HG02981 (cell line): ENCODE data around the gene TBC1D7.
A peak's percentile ranks its signal among the peaks of the same experiment; 100 is the strongest.

ENCODE experiments used
- ATAC-seq: cut with Tn5 transposase; IDR thresholded peaks from one replicate; pipeline ENCODE4 v1.9.1; 2021; ENCODE audit warnings: mild to moderate bottlenecking, moderate library complexity; ENCODE audit not compliant: unreplicated experiment

The TBC1D7 gene

DNA sequence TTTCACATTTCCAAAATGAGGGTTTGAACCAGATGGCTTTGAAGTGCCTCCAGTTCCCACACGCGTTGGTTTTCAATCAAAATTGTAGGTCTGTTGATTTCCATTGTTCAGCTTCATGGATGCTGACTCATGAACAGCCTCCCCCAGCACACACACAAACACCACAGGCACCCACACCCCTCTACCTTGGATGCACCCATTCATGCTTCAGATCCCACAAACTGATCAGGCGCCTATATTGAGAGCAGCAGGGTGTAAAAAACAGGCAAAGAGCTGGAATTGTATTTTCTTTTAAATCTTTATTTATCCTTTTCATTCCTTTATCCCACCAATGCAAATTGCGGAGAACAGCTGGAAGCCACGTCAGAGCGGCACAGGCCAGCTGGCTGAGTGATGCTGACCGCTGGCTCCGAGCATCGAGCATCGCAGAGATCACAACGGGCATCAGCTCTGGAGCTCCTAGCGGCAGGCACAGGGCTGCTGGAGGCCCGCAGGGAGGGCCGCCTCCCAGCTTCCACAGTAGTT is 29.3 kb upstream of the TBC1D7 start:
- no peak for ATAC-seq

GRCh38 chr6:13355999-13356785 is 27.9 kb upstream of the TBC1D7 start:
- ATAC-seq: peak; percentile 92

GRCh38 chr6:13355043-13355945 is 27.0 kb upstream of the TBC1D7 start:
- ATAC-seq: peak; percentile 39

DNA sequence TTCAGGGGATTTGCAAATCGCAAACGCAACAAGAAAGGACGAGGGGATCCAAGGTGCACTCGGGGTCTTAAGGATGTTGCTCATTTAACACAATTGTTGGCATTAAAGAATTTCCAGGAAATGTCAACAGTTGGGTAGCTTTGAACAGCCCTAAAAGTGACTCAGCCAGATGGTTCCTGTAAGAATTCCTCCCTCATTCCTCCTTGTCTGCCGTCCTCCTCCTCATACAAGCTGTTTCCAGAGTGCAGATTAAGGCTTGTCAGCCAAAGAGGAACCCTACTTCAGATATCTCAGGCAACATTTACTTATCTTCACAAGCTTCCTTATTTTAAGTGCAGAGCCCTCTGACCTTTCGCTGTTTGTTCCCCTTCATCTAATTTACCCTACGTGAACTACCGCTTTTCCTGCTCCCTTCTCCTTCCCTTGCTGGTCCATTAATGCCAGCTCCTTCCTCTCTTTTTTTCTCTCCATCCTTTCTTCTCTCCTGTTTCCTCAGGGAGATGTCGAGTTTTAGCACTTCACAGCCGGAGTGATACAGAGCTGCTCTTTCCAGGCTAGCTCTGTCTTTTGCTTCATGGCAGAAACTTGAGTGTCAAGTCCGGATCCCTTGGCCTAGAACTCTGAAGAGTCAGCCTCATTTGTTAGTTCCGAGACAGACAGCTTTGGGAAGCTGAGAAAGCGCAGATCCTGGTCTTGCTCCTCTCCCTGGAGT is 26.1 kb upstream of the TBC1D7 start:
- no peak for ATAC-seq

- ATAC-seq: no peak
These were observed 23.8 kb upstream of the TBC1D7 start for GRCh38 chr6:13352165-13352564.

DNA sequence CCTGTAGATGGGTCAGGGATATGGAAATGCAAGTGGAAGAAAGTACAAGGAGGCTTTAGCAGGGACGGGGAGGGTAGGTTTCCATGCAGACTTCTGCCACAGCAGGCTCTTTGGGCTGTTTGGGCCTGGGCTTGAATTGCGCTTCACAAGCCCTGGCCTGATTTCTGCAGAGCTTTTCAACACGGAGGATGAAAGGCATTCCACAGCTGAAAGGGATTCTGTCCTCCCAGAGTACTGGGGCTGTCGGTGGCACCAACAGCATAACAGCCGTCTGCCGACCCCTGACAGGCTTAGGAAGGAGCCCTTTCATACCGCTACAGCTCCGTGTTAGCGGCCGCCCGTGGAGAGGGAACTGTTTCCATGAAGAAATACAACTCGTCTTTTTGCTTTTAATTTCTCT is 22.9 kb upstream of the TBC1D7 start:
- ATAC-seq: no peak

- no peak for ATAC-seq
These were observed 21.6 kb upstream of the TBC1D7 start for GRCh38 chr6:13349811-13350506.

GRCh38 chr6:13348334-13349113 is 20.2 kb upstream of the TBC1D7 start:
- ATAC-seq: no peak

- ATAC-seq: no peak
These were observed 17.9 kb upstream of the TBC1D7 start for GRCh38 chr6:13346245-13346644.

- ATAC-seq: no peak
These were observed 14.2 kb upstream of the TBC1D7 start for GRCh38 chr6:13342414-13343019.

DNA sequence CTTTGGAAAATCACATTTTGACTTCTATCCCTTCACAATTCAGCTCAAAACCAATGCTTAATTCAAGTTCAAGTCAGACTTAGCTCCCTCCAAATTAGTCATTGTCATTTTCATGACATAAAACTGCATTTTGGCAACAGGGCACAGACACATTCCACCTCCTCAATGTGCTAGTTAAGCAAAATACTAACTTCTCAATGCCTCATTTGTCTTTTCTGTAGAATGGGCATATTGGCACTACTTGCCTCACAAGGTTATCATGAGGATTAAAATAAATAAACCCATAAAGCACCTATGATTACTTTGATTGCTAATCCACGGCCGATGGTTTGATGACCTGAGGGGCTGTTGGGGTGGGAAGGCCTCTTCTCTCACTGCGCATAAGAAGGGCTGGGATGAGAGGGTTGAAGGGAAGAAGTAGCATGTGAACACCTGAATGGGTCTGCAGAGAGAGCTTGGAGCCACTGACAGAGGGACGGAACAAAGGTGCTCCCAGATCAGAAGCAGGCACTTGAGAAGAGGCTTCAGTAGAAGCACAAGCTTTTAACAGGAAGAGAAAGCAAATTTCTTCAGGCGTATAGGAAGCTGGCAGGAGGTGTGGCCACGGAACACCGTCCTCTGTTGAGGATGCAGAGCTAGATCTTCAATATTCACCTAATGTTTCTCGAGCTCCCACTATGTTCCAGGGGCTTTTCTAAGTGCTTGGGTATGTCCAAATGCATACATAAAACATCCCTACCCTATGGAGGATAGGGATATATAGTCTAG is 11.7 kb upstream of the TBC1D7 start:
- ATAC-seq: no peak

DNA sequence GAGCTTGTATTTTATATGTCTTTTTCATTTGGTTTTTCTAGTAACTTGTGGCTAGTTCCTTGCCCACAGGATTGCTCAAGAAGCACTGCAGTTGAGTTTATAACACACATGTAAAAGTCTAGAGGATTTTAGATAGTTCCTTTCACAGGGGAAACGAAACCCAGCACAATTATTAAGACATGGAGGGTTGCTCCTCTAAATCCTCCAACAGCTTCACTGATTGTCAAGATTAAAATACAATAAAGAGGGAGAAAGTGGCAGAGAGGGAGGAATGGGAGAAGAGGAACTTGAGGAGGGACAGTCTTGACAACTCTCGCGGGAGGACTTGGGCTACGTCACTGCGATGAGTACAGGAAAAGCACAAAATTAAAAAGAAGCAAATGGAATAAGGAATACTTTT is 9.7 kb upstream of the TBC1D7 start:
- ATAC-seq: no peak

GRCh38 chr6:13336553-13336952 is 8.2 kb upstream of the TBC1D7 start:
- no peak for ATAC-seq

DNA sequence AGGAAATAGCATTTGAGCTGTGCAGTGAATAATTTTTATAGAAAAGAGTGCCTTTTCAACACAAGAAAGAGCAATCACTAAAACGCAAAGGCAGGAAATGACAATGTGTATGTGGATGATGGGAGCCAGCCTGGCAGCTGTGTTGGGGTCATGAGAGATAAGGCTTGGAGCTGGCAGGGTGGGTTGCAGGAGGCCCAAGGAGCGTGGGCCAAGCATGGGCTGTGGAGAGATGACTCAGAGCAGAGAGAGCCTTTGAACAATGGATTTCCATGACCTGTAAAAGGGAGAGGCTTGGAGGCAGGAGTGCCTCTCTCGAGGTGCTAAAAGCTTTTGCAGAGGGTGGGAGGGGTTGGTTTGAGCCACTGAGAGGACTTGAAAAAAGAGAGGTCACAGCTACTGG is 6.6 kb upstream of the TBC1D7 start:
- no peak for ATAC-seq

- no peak for ATAC-seq
These were observed 4.0 kb upstream of the TBC1D7 start for GRCh38 chr6:13332349-13332706.

GRCh38 chr6:13331516-13332348 is 3.4 kb upstream of the TBC1D7 start:
- no peak for ATAC-seq

GRCh38 chr6:13328875-13329183 is 492 bp upstream of the TBC1D7 start:
- no peak for ATAC-seq

- ATAC-seq: peak; percentile 17
These were observed 654 bp downstream of the TBC1D7 start for GRCh38 chr6:13327691-13328075.
